ENCODE results near the gene LMO7. TPM values are rescaled to one million over a fixed set of nuclear protein-coding genes. Genes with fewer than 3 reads are reported as not detected.

Gene LMO7
- total RNA-seq, 1 experiment from 2014 or later = 20.4 TPM

DNA sequence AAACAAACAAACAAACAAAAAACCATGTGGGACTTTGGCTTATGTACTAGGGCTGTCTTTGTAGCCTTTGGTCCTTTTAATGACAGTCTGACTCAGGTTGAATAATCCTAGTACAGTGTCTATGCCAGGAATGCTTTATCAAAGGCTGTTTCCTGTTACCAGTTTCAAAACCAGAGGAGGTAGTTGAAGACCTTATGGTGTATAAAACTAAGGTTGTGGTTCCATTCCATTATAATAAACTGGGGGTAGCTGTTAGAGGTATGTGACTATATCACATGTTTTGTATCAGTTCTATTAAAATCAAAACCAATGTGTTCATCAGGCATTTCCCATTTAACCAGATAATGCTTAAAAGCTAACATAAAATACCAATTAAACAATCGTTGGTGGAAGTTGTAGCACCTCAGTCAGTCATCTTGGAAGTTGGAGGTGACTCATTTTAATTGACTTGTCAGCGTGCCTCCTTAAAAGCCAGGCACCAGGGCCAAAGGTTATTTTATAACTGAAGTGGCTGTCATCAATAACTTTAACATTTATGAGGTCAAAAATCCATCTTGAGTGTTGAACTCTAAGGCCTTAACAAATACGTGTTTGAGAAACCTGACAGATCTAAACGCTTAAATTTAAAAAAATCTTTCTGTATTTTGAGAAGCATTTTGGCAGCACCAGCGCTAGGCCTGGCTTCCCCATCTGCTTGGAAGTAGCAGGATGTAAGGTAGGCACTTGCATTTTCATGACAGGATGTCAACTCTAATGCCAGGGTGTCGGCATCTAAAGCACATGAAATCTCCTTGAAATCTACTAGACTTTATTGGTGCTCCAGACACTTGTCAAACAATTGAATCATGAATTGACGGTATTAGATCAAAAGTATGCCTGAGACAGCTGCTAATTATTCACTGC, 162.5 kb downstream of the LMO7 start:
- no peaks in the 10 kb centered on the region; a peak in 2 of 5 replicates for H3K9me3 Mint-ChIP-seq
- Histone ChIP-seq H4K91ac (ENCODE audit: insufficient read length, low read depth, low read length) (no peak overlapping the region), H3K27ac (ENCODE audit: insufficient read length, low read depth, low read length) (no peak overlapping the region), H3K4me2 (ENCODE audit: insufficient read depth, insufficient read length, low read length) (no peak overlapping the region), H4K8ac (replicated peaks; ENCODE audit: insufficient read length, low read depth, low read length) (no peak overlapping the region), H2BK12ac (ENCODE audit: insufficient read length, low read depth, low read length) (no peak overlapping the region), H3K79me1 (ENCODE audit: insufficient read depth, low read depth, low read length, poor library complexity, severe bottlenecking) (no peaks in the 10 kb centered on the region), H3K4me1 (ENCODE audit: insufficient read depth, low read length) (peaks cover 3% of the 10 kb centered on the region; the same call in 1 of the 2 replicates), H3K14ac (ENCODE audit: insufficient read depth, low read length) (no peak overlapping the region), H3K27me3 (ENCODE audit: insufficient read depth, low read length) (no peaks in the 10 kb centered on the region; the same call in 1 of the 2 replicates), H3K23me2 (ENCODE audit: insufficient read length, low read depth, low read length, poor library complexity, severe bottlenecking) (no peaks in the 10 kb centered on the region), H3K18ac (ENCODE audit: insufficient read length, low read depth, low read length) (no peak overlapping the region), H3K56ac (ENCODE audit: insufficient read length, low read depth, low read length) (no peak overlapping the region), H3K79me2 (ENCODE audit: insufficient read depth, low read length) (no peaks in the 10 kb centered on the region), H3T11ph (ENCODE audit: low read length) (no peak overlapping the region), H3K9me3 (ENCODE audit: control insufficient read depth, low read depth, low read length) (no peaks in the 10 kb centered on the region), H2BK20ac (ENCODE audit: low read depth, low read length, poor library complexity, severe bottlenecking) (no peak overlapping the region), H3K4ac (ENCODE audit: low read depth, low read length) (no peak overlapping the region), H4K20me1 (ENCODE audit: control insufficient read depth, insufficient read depth, insufficient read length) (no peaks in the 10 kb centered on the region), H3K9ac (ENCODE audit: extremely low read depth, insufficient read length, low read length) (no peak overlapping the region), H2AK5ac (ENCODE audit: insufficient read length, low read length) (no peak overlapping the region), H3K23ac (ENCODE audit: insufficient read length, low read depth, low read length) (no peak overlapping the region), H2BK5ac (ENCODE audit: insufficient read length, low read length) (no peak overlapping the region), H2BK120ac (ENCODE audit: low read depth, low read length, poor library complexity, severe bottlenecking) (no peak overlapping the region), H4K5ac (ENCODE audit: insufficient read length, low read depth, low read length) (no peak overlapping the region), H2AFZ (ENCODE audit: low read length) (no peak overlapping the region), H2BK15ac (ENCODE audit: low read depth, low read length) (no peak overlapping the region)
- no CpG with 5 or more reads among the region's 7 CpGs for WGBS (ENCODE audit: extremely low coverage, insufficient read length, low lambda C conversion rate)
- no peaks in the 10 kb centered on the region for H3K27me3 Mint-ChIP-seq (ENCODE audit: low read depth)
- no peak for DNase-seq
- no peak overlapping the region for H3K27ac Mint-ChIP-seq
- H3K4me1 Mint-ChIP-seq = peaks cover 31 to 34% of the 10 kb centered on the region in 2 experiments
- peaks cover 0 to 12% (median 0%) of the 10 kb centered on the region in 3 experiments; a peak in 5 of 7 replicates for H3K36me3 Mint-ChIP-seq (ENCODE audit: insufficient read depth in 1 of 3, low read depth in 3 of 3)
- no peak for TF ChIP-seq CTCF (conservative IDR thresholded peaks at IDR 0.05)
- H3K4me3 Mint-ChIP-seq = no peak overlapping the region
